ENCODE results near the gene KRTAP1-5. TPM values are rescaled to one million over a fixed set of nuclear protein-coding genes. Genes with fewer than 3 reads are reported as not detected.

KRTAP1-5 gene
- total and polyA plus RNA-seq, 4 experiments from 2014 or later = not detected

GRCh38 chr17:40980596-40980995, 46.4 kb downstream of the KRTAP1-5 start:
- H3K27ac ChIP-seq (ENCODE audit: low read depth, low read length) = no peak overlapping the region
- H3K9me3 ChIP-seq (ENCODE audit: control insufficient read depth in 1 of 2, low read length in 2 of 2) = no peaks in the 10 kb centered on the region
- ChIA-PET CTCF (ENCODE audit: partially characterized antibody) (no interaction called here), POLR2A (ENCODE audit: partially characterized antibody) (interaction anchor here (0.5 kb wide), 1 partner anchor 1839 kb away, joined by 3 read pairs; no protein-coding TSS in a partner anchor)
- DNase-seq = no peak
- Mint-ChIP-seq H3K4me1 (no peaks in the 10 kb centered on the region), H3K36me3 (no peaks in the 10 kb centered on the region), H3K9me3 (no peaks in the 10 kb centered on the region), H3K27me3 (peaks cover 12 to 20% of the 10 kb centered on the region in 2 donors), H3K27ac (no peak overlapping the region), H3K4me3 (no peak overlapping the region)
- no peak overlapping the region for H3K4me3 ChIP-seq (ENCODE audit: low read length in 2 of 2)
- no peaks in the 10 kb centered on the region for H3K4me1 ChIP-seq (ENCODE audit: insufficient read depth, low read length)
- H3K36me3 ChIP-seq (ENCODE audit: insufficient read depth, low read length) = no peaks in the 10 kb centered on the region
- intact Hi-C loops (cut with micrococcal nuclease) = no loop called here
- peaks cover 8% of the 10 kb centered on the region for H3K27me3 ChIP-seq (ENCODE audit: insufficient read depth, low read length)

DNA sequence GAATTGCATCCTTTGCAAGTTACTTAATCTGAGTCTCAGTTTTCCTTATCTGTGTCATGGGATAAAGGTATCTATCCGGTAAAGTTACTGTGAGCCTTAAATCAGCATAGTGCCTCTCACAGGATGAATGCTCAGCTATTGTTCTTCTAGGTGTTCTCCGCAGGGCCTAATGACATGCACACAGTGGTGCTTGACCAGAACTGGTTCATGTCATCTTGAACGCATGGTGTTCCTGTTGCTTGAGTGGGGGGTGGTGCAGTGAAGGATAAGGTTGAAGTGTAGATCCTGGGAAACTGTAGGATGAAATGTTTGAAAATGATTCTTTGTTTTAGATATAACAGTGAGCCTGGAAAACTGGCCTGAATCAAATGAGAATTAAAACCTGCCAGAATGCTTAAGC, 46.9 kb downstream of the KRTAP1-5 start:
- no peaks in the 10 kb centered on the region for H3K36me3 Mint-ChIP-seq
- no peaks in the 10 kb centered on the region for H3K36me3 ChIP-seq (ENCODE audit: insufficient read depth, low read length)
- intact Hi-C loops (cut with micrococcal nuclease) = no loop called here
- no peaks in the 10 kb centered on the region for H3K9me3 ChIP-seq (ENCODE audit: control insufficient read depth in 1 of 2, low read length in 2 of 2)
- H3K4me1 Mint-ChIP-seq = no peaks in the 10 kb centered on the region
- H3K4me3 Mint-ChIP-seq = no peak overlapping the region
- POLR2A ChIA-PET (ENCODE audit: partially characterized antibody) = no interaction called here
- H3K27ac ChIP-seq (ENCODE audit: low read depth, low read length) = no peak overlapping the region
- no peak for DNase-seq
- H3K4me1 ChIP-seq (ENCODE audit: insufficient read depth, low read length) = no peaks in the 10 kb centered on the region
- peaks cover 12 to 17% of the 10 kb centered on the region in 2 donors for H3K27me3 Mint-ChIP-seq
- H3K9me3 Mint-ChIP-seq = no peaks in the 10 kb centered on the region
- no peak overlapping the region for H3K4me3 ChIP-seq (ENCODE audit: low read length in 2 of 2)
- no peak overlapping the region for H3K27ac Mint-ChIP-seq
- CTCF ChIA-PET (ENCODE audit: partially characterized antibody) = no interaction called here
- peaks cover 8% of the 10 kb centered on the region for H3K27me3 ChIP-seq (ENCODE audit: insufficient read depth, low read length)

DNA sequence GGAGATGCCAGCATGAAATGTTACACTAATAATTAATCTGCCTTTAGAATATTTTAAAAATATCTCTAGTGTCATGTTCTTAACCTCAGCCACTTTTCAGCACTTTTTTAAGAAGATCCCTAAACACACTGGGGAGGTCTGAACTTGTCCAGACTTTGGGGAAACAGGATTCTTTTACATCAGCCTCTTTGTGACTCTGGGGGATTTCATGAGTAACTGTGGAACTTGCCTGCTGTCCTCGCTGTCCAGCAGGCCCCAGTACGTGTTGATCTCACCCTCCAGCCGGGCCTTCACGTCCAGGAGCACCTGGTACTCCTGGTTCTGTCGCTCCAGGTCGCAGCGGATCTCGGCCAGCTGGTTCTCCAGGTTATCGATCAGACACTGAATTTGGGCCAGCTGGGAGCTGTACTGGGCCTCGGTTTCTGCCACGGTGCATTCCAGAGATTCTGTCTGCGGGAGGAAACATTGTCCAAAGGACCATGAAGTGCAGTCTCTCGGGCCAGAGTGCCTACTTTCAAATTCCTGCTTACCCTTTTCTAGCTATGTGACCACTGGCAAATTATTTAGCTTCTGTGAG, 48.3 kb downstream of the KRTAP1-5 start:
- H3K27me3 Mint-ChIP-seq = peaks cover 12 to 14% of the 10 kb centered on the region in 2 donors
- peaks cover 8% of the 10 kb centered on the region for H3K27me3 ChIP-seq (ENCODE audit: insufficient read depth, low read length)

More for the DNA sequence above, 48.3 kb downstream of the KRTAP1-5 start:
- H3K4me1 Mint-ChIP-seq = no peaks in the 10 kb centered on the region
- no peaks in the 10 kb centered on the region for H3K36me3 Mint-ChIP-seq
- H3K9me3 ChIP-seq (ENCODE audit: control insufficient read depth in 1 of 2, low read length in 2 of 2) = no peaks in the 10 kb centered on the region
- H3K4me1 ChIP-seq (ENCODE audit: insufficient read depth, low read length) = no peaks in the 10 kb centered on the region
- intact Hi-C loops (cut with micrococcal nuclease) = no loop called here
- H3K27ac Mint-ChIP-seq = no peak overlapping the region
- no peak for DNase-seq
- no peaks in the 10 kb centered on the region for H3K36me3 ChIP-seq (ENCODE audit: insufficient read depth, low read length)
- no peak overlapping the region for H3K4me3 Mint-ChIP-seq
- no peaks in the 10 kb centered on the region for H3K9me3 Mint-ChIP-seq
- H3K4me3 ChIP-seq (ENCODE audit: low read length in 2 of 2) = no peak overlapping the region
- no peak overlapping the region for H3K27ac ChIP-seq (ENCODE audit: low read depth, low read length)
- ChIA-PET POLR2A (ENCODE audit: partially characterized antibody) (no interaction called here), CTCF (ENCODE audit: partially characterized antibody) (no interaction called here)

Other genes starting within 250 kb of the KRTAP1-5 start
Only the 30 nearest of the 38 such genes appear.
- 10 to 100 TPM; 37.6 to 40.4 TPM for gene KRT10, start 204.6 kb downstream of the KRTAP1-5 start, total RNA-seq
- gene KRT10, start 204.6 kb downstream of the KRTAP1-5 start, polyA plus RNA-seq = 100 to 1,000 TPM; 141 to 181 TPM
- gene KRT12, start 160.0 kb downstream of the KRTAP1-5 start, total RNA-seq = not detected
- not detected for gene KRT12, start 160.0 kb downstream of the KRTAP1-5 start, polyA plus RNA-seq
- not detected for gene KRT20, start 142.0 kb downstream of the KRTAP1-5 start, total RNA-seq
- gene KRT20, start 142.0 kb downstream of the KRTAP1-5 start, polyA plus RNA-seq = not detected
- gene KRT23, start 89.6 kb downstream of the KRTAP1-5 start, total RNA-seq = not detected
- gene KRT23, start 89.6 kb downstream of the KRTAP1-5 start, polyA plus RNA-seq = under 1 TPM in 1 of 2 donors, not detected in 1; 0.15 TPM
- gene KRT39, start 60.3 kb downstream of the KRTAP1-5 start, total RNA-seq = not detected
- gene KRT39, start 60.3 kb downstream of the KRTAP1-5 start, polyA plus RNA-seq = not detected
- not detected for gene KRT40, start 42.9 kb downstream of the KRTAP1-5 start, total RNA-seq
- gene KRT40, start 42.9 kb downstream of the KRTAP1-5 start, polyA plus RNA-seq = not detected
- not detected for gene KRTAP3-3, start 33.0 kb downstream of the KRTAP1-5 start, total RNA-seq
- gene KRTAP3-3, start 33.0 kb downstream of the KRTAP1-5 start, polyA plus RNA-seq = not detected
- not detected for gene KRTAP3-2, start 27.3 kb downstream of the KRTAP1-5 start, total RNA-seq
- gene KRTAP3-2, start 27.3 kb downstream of the KRTAP1-5 start, polyA plus RNA-seq = not detected
- not detected for gene KRTAP3-1, start 18.1 kb downstream of the KRTAP1-5 start, total RNA-seq
- not detected for gene KRTAP3-1, start 18.1 kb downstream of the KRTAP1-5 start, polyA plus RNA-seq
- not detected for gene KRTAP1-4, start 3.0 kb upstream of the KRTAP1-5 start, total RNA-seq
- not detected for gene KRTAP1-4, start 3.0 kb upstream of the KRTAP1-5 start, polyA plus RNA-seq
- gene KRTAP1-3, start 7.7 kb upstream of the KRTAP1-5 start, total RNA-seq = not detected
- gene KRTAP1-3, start 7.7 kb upstream of the KRTAP1-5 start, polyA plus RNA-seq = not detected
- not detected for gene KRTAP1-1, start 14.2 kb upstream of the KRTAP1-5 start, total RNA-seq
- gene KRTAP1-1, start 14.2 kb upstream of the KRTAP1-5 start, polyA plus RNA-seq = not detected
- not detected for gene KRTAP2-1, start 20.1 kb upstream of the KRTAP1-5 start, total RNA-seq
- not detected for gene KRTAP2-1, start 20.1 kb upstream of the KRTAP1-5 start, polyA plus RNA-seq
- not detected for gene KRTAP2-2, start 28.0 kb upstream of the KRTAP1-5 start, total RNA-seq
- not detected for gene KRTAP2-2, start 28.0 kb upstream of the KRTAP1-5 start, polyA plus RNA-seq
- gene KRTAP2-3, start 32.9 kb upstream of the KRTAP1-5 start, total RNA-seq = not detected
- not detected for gene KRTAP2-3, start 32.9 kb upstream of the KRTAP1-5 start, polyA plus RNA-seq
- not detected for gene KRTAP2-4, start 38.7 kb upstream of the KRTAP1-5 start, total RNA-seq
- gene KRTAP2-4, start 38.7 kb upstream of the KRTAP1-5 start, polyA plus RNA-seq = not detected
- not detected for gene KRTAP4-7, start 56.9 kb upstream of the KRTAP1-5 start, total RNA-seq
- gene KRTAP4-7, start 56.9 kb upstream of the KRTAP1-5 start, polyA plus RNA-seq = not detected
- gene KRTAP4-8, start 70.9 kb upstream of the KRTAP1-5 start, total RNA-seq = not detected
- gene KRTAP4-8, start 70.9 kb upstream of the KRTAP1-5 start, polyA plus RNA-seq = not detected
- not detected for gene KRTAP4-16, start 75.0 kb upstream of the KRTAP1-5 start, total RNA-seq
- gene KRTAP4-16, start 75.0 kb upstream of the KRTAP1-5 start, polyA plus RNA-seq = not detected
- gene KRTAP4-9, start 78.2 kb upstream of the KRTAP1-5 start, total RNA-seq = not detected
- gene KRTAP4-9, start 78.2 kb upstream of the KRTAP1-5 start, polyA plus RNA-seq = not detected
- gene KRTAP4-11, start 91.2 kb upstream of the KRTAP1-5 start, total RNA-seq = not detected
- not detected for gene KRTAP4-11, start 91.2 kb upstream of the KRTAP1-5 start, polyA plus RNA-seq
- gene KRTAP4-12, start 97.0 kb upstream of the KRTAP1-5 start, total RNA-seq = not detected
- gene KRTAP4-12, start 97.0 kb upstream of the KRTAP1-5 start, polyA plus RNA-seq = not detected
- not detected for gene KRTAP4-6, start 113.3 kb upstream of the KRTAP1-5 start, total RNA-seq
- under 1 TPM in 1 of 2 donors, not detected in 1; 0.24 TPM for gene KRTAP4-6, start 113.3 kb upstream of the KRTAP1-5 start, polyA plus RNA-seq
- not detected for gene KRTAP4-5, start 122.6 kb upstream of the KRTAP1-5 start, total RNA-seq
- not detected for gene KRTAP4-5, start 122.6 kb upstream of the KRTAP1-5 start, polyA plus RNA-seq
- gene KRTAP4-4, start 133.5 kb upstream of the KRTAP1-5 start, total RNA-seq = not detected
- gene KRTAP4-4, start 133.5 kb upstream of the KRTAP1-5 start, polyA plus RNA-seq = not detected
- not detected for gene KRTAP4-3, start 141.0 kb upstream of the KRTAP1-5 start, total RNA-seq
- gene KRTAP4-3, start 141.0 kb upstream of the KRTAP1-5 start, polyA plus RNA-seq = not detected
- gene KRTAP4-2, start 151.0 kb upstream of the KRTAP1-5 start, total RNA-seq = not detected
- not detected for gene KRTAP4-2, start 151.0 kb upstream of the KRTAP1-5 start, polyA plus RNA-seq
- gene KRTAP4-1, start 157.7 kb upstream of the KRTAP1-5 start, total RNA-seq = not detected
- not detected for gene KRTAP4-1, start 157.7 kb upstream of the KRTAP1-5 start, polyA plus RNA-seq
- not detected for gene KRTAP9-1, start 162.7 kb upstream of the KRTAP1-5 start, total RNA-seq
- gene KRTAP9-1, start 162.7 kb upstream of the KRTAP1-5 start, polyA plus RNA-seq = not detected
- not detected for gene KRTAP9-2, start 199.4 kb upstream of the KRTAP1-5 start, total RNA-seq
- gene KRTAP9-2, start 199.4 kb upstream of the KRTAP1-5 start, polyA plus RNA-seq = not detected

All from CD4-positive, alpha-beta memory T cell (primary cell).